ENCODE data around the gene CDV3.
"Not testable (repeated sequence)": the region's sequence is repeated elsewhere in the genome, so short reads cannot be mapped to it uniquely, and the experiment has no call there.

CDV3 gene, protein sequence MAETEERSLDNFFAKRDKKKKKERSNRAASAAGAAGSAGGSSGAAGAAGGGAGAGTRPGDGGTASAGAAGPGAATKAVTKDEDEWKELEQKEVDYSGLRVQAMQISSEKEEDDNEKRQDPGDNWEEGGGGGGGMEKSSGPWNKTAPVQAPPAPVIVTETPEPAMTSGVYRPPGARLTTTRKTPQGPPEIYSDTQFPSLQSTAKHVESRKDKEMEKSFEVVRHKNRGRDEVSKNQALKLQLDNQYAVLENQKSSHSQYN
- long read RNA-seq, partial matches to known transcripts: 9 of 24 reads
- long read RNA-seq, other reads (novel, unspliced or antisense): 15 of 24 reads

DNA sequence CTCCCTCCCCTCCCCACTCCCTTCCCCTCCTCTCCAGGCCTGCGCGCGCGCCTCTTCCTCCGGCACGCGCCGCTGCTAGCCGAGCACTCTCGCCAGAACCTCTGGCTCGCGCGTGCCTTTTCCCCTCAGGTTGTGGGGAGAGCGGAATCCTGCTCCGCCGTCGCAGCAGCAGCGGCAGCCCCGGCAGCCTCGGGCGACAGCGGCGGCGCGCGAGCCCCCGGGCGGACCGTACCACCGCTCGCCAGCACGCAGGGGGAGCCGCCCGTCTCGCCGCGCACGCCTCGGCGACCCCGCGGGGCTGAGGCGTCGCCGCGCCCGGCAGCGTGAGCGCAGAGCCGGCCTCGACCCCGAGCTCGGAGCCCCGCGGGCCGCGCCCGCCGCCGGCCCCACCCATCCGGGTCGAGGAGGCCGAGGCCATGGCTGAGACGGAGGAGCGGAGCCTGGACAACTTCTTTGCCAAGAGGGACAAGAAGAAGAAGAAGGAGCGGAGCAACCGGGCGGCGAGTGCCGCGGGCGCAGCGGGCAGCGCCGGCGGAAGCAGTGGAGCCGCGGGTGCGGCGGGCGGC, at the start of gene CDV3:
CDV3 (plus strand) TSS at position 58 of the 566 bp plus-strand sequence; CDS start at position 417, 359 bp downstream.
- Histone ChIP-seq H3K27ac (replicated peaks) (peak within 1 kb of the TSS; percentile 98), H3K27me3 (ENCODE audit: insufficient read depth, poor library complexity, severe bottlenecking) (no peaks in the 10 kb centered on the region), H3K4me3 (replicated peaks; ENCODE audit: insufficient read depth, low read length) (peak within 1 kb of the TSS; percentile 67)
- TF ChIP-seq, protein P1, sequence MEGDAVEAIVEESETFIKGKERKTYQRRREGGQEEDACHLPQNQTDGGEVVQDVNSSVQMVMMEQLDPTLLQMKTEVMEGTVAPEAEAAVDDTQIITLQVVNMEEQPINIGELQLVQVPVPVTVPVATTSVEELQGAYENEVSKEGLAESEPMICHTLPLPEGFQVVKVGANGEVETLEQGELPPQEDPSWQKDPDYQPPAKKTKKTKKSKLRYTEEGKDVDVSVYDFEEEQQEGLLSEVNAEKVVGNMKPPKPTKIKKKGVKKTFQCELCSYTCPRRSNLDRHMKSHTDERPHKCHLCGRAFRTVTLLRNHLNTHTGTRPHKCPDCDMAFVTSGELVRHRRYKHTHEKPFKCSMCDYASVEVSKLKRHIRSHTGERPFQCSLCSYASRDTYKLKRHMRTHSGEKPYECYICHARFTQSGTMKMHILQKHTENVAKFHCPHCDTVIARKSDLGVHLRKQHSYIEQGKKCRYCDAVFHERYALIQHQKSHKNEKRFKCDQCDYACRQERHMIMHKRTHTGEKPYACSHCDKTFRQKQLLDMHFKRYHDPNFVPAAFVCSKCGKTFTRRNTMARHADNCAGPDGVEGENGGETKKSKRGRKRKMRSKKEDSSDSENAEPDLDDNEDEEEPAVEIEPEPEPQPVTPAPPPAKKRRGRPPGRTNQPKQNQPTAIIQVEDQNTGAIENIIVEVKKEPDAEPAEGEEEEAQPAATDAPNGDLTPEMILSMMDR (IDR thresholded peaks at IDR 0.05; ENCODE audit: insufficient read depth, low read length): no peak
- TF ChIP-seq POLR2AphosphoS5 (IDR thresholded peaks at IDR 0.05; ENCODE audit: low read depth): peak; percentile 84
- DNase-seq (ENCODE audit: low read depth in 1 of 2, low spot score in 1 of 2): peak in 1 of 2 experiments; percentile 48

DNA sequence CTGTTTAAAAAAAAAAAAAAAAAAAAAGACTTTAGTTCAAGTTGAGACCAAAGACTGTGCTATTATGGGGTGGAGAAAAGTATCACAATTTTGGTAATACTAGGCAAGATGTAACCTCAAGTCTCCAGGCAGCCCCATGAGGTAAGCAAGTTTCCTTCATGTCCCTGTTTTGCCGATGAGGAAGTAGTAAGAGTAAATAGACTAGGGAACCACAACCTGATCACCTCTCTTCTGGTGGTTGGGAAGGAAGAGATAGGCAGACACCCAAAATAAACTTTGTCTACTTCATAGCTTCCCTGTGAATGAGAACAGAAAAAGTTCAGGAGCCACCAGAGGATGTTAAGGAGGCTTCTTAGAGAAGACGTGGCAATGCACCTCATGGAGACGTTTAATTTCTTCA, 49.7 kb upstream of the CDV3 start:
- H3K4me3 ChIP-seq (replicated peaks; ENCODE audit: insufficient read depth, low read length); DNase-seq (ENCODE audit: low read depth in 1 of 2, low spot score in 1 of 2); H3K27ac ChIP-seq (replicated peaks); H3K27me3 ChIP-seq (ENCODE audit: insufficient read depth, poor library complexity, severe bottlenecking): not testable (repeated sequence)

DNA sequence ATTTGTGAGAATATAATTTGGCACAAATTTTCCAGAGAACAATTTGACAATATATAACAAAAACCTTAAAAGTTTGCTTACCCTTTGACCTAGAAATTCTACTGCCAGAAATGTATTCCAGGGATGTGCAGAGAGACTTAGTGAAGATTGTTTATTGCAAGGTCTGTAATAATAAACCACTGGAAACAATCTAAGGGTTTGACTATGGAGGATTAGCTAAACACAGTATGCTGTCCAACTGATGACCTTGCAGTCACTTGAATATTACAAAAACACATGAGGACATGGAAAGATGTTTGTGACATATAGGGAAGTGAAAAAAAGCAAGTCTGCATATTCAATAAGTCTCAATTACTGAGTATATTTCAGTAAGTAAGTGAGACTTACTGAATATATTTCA, 48.1 kb upstream of the CDV3 start:
- DNase-seq (ENCODE audit: low read depth in 1 of 2, low spot score in 1 of 2): no peak
- Histone ChIP-seq H3K4me3 (replicated peaks; ENCODE audit: insufficient read depth, low read length) (no peak overlapping the region), H3K27ac (replicated peaks) (no peak overlapping the region)

DNA sequence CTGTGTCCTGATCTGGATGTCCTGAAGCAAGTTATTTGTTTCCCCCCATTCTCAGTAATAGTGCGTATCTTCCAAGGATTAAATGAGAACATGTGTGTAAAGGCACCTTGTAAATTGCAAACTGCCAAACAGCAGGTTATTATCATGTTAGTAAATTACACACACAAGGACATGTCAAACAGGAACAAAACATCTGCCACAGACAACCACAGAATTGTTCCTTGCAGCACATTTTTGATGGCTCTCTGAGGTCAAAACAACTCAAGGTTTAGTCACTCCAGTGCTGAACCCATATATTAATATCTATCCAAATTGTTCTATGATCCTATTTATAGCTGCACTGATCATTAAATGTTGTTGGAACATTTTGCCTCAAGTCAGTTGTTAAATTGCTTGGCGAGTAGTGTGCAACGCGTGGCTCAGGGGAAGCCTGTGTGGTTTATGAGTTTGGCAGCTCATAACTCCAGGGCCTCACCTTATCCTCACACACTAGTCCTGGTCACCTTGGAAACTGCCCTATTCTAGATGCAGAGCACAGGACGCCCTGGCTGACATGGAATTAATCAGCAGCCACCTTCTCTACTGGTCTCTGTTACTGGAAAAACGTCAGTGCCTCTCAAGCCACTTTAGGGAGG, 46.3 kb upstream of the CDV3 start:
- no peak for DNase-seq (ENCODE audit: low read depth in 1 of 2, low spot score in 1 of 2)
- no peaks in the 10 kb centered on the region for H3K27me3 ChIP-seq (ENCODE audit: insufficient read depth, poor library complexity, severe bottlenecking)
- TF ChIP-seq SPI1 (IDR thresholded peaks at IDR 0.05; ENCODE audit: borderline replicate concordance, low read depth) (no peak), POLR2AphosphoS5 (IDR thresholded peaks at IDR 0.05; ENCODE audit: low read depth) (no peak), GABPA (IDR thresholded peaks at IDR 0.05; ENCODE audit: low read depth) (no peak)
- TF ChIP-seq, protein P2, sequence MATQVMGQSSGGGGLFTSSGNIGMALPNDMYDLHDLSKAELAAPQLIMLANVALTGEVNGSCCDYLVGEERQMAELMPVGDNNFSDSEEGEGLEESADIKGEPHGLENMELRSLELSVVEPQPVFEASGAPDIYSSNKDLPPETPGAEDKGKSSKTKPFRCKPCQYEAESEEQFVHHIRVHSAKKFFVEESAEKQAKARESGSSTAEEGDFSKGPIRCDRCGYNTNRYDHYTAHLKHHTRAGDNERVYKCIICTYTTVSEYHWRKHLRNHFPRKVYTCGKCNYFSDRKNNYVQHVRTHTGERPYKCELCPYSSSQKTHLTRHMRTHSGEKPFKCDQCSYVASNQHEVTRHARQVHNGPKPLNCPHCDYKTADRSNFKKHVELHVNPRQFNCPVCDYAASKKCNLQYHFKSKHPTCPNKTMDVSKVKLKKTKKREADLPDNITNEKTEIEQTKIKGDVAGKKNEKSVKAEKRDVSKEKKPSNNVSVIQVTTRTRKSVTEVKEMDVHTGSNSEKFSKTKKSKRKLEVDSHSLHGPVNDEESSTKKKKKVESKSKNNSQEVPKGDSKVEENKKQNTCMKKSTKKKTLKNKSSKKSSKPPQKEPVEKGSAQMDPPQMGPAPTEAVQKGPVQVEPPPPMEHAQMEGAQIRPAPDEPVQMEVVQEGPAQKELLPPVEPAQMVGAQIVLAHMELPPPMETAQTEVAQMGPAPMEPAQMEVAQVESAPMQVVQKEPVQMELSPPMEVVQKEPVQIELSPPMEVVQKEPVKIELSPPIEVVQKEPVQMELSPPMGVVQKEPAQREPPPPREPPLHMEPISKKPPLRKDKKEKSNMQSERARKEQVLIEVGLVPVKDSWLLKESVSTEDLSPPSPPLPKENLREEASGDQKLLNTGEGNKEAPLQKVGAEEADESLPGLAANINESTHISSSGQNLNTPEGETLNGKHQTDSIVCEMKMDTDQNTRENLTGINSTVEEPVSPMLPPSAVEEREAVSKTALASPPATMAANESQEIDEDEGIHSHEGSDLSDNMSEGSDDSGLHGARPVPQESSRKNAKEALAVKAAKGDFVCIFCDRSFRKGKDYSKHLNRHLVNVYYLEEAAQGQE (IDR thresholded peaks at IDR 0.05; ENCODE audit: insufficient replicate concordance, low read depth): no peak
- TF ChIP-seq, protein P1 (IDR thresholded peaks at IDR 0.05; ENCODE audit: insufficient read depth, low read length): no peak
- no peak overlapping the region for H3K27ac ChIP-seq (replicated peaks)
- H3K4me3 ChIP-seq (replicated peaks; ENCODE audit: insufficient read depth, low read length): no peak overlapping the region

More for the DNA sequence above, 48.1 kb upstream of the CDV3 start:
- TF ChIP-seq SPI1 (IDR thresholded peaks at IDR 0.05; ENCODE audit: borderline replicate concordance, low read depth) (peak; percentile 31; the same call in 1 of the 2 replicates), GABPA (IDR thresholded peaks at IDR 0.05; ENCODE audit: low read depth) (no peak)
- TF ChIP-seq, protein P1 (IDR thresholded peaks at IDR 0.05; ENCODE audit: insufficient read depth, low read length): no peak
- no peaks in the 10 kb centered on the region for H3K27me3 ChIP-seq (ENCODE audit: insufficient read depth, poor library complexity, severe bottlenecking)

DNA sequence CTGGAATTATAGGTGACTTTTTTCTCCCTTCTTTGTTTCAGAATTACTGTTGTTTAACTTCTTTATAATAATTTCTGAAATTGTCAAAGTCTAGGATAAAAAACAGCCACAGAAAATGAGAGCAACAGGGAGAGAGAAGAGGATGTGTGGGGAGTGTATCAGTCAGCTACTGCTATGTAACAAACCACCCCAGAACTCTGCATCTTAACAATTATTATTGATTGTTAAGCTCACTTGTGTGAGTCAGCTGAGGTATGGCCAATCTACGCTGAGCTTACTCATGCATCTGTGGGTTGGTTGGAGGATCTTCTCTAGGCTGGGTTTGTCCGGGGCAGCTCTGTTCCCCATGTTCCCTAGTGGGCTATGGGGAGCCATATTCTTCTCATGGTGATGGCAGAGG, 43.7 kb upstream of the CDV3 start:
- H3K4me3 ChIP-seq (replicated peaks; ENCODE audit: insufficient read depth, low read length): no peak overlapping the region
- DNase-seq (ENCODE audit: low read depth in 1 of 2, low spot score in 1 of 2): no peak
- H3K27ac ChIP-seq (replicated peaks): no peak overlapping the region
- TF ChIP-seq, protein P2 (IDR thresholded peaks at IDR 0.05; ENCODE audit: insufficient replicate concordance, low read depth): no peak
- TF ChIP-seq GABPA (IDR thresholded peaks at IDR 0.05; ENCODE audit: low read depth) (no peak), SPI1 (IDR thresholded peaks at IDR 0.05; ENCODE audit: borderline replicate concordance, low read depth) (no peak), POLR2AphosphoS5 (IDR thresholded peaks at IDR 0.05; ENCODE audit: low read depth) (no peak)
- TF ChIP-seq, protein P1 (IDR thresholded peaks at IDR 0.05; ENCODE audit: insufficient read depth, low read length): no peak
- no peaks in the 10 kb centered on the region for H3K27me3 ChIP-seq (ENCODE audit: insufficient read depth, poor library complexity, severe bottlenecking)
